ENCODE measurements around the gene UNC13B. TPM values are rescaled to one million over a fixed set of nuclear protein-coding genes. Genes with fewer than 3 reads are reported as not detected.

Gene UNC13B
- total RNA-seq, 4 donors from 2014 or later: 19.1 to 46.9 (median 35.1) TPM

DNA sequence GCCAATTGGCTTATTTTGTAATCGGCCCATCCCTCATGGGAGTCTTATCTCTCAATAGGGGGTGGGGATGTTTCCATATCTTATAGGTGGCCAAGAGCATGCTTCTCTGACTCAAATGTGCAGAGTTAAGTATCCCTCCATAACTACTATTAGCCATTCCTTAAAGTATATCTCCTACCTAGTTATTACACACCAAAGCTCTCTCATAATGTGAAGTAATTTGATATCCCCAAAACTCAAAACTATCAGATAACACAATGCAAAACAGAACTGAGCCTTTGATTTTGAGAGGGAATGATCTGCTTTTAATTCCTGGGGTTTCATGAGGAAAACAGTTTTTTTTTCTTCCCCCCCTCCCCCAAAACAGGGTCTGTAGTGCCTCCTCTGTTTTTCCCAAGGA is 28.4 kb downstream of the UNC13B start:
- no peak overlapping the region for H3K27ac ChIP-seq
- intact Hi-C loops (cut with DNase I): no loop called here
- no peaks in the 10 kb centered on the region for H3K36me3 ChIP-seq
- WGBS, 2 donors: 79 to 84% methylated on average over 1 of the region's 1 CpG
- no peak overlapping the region for H3K4me3 ChIP-seq (replicated peaks in 1 of 3)
- H3K4me1 ChIP-seq: no peaks in the 10 kb centered on the region
- no peaks in the 10 kb centered on the region for H3K9me3 ChIP-seq
- DNase-seq: no peak
- TF ChIP-seq POLR2A (IDR thresholded peaks at IDR 0.05) (no peak), CTCF (IDR thresholded peaks at IDR 0.05) (no peak)
- H3K27me3 ChIP-seq: no peaks in the 10 kb centered on the region

- TF ChIP-seq POLR2A (IDR thresholded peaks at IDR 0.05) (no peak), CTCF (IDR thresholded peaks at IDR 0.05) (no peak)
- Histone ChIP-seq H3K4me3 (replicated peaks in 1 of 3) (no peak overlapping the region), H3K36me3 (no peaks in the 10 kb centered on the region), H3K4me1 (no peaks in the 10 kb centered on the region), H3K27me3 (no peaks in the 10 kb centered on the region), H3K9me3 (no peaks in the 10 kb centered on the region), H3K27ac (no peak overlapping the region)
- intact Hi-C loops (cut with DNase I): no loop called here
- 97 to 100% methylated on average over 2 of the region's 2 CpGs for WGBS, 2 donors
- no peak for DNase-seq
Observed at GRCh38 chr9:35191105-35191504, 29.3 kb downstream of the UNC13B start.

- no peaks in the 10 kb centered on the region for H3K36me3 ChIP-seq
- TF ChIP-seq CTCF (IDR thresholded peaks at IDR 0.05): no peak
- no peak for TF ChIP-seq POLR2A (IDR thresholded peaks at IDR 0.05)
- no peaks in the 10 kb centered on the region for H3K27me3 ChIP-seq
- no peak overlapping the region for H3K27ac ChIP-seq
- no peak overlapping the region for H3K4me3 ChIP-seq (replicated peaks in 1 of 3)
- intact Hi-C loops (cut with DNase I): no loop called here
- no peaks in the 10 kb centered on the region for H3K4me1 ChIP-seq
- DNase-seq: no peak
- WGBS, 2 donors: 92% methylated on average over 4 of the region's 4 CpGs
- no peaks in the 10 kb centered on the region for H3K9me3 ChIP-seq
Observed at GRCh38 chr9:35193762-35194161, 32.0 kb downstream of the UNC13B start.

GRCh38 chr9:35195683-35196082 is 33.9 kb downstream of the UNC13B start:
- no peaks in the 10 kb centered on the region for H3K9me3 ChIP-seq
- no peaks in the 10 kb centered on the region for H3K27me3 ChIP-seq
- 62 to 83% methylated on average over 1 of the region's 1 CpG for WGBS, 2 donors
- no peak for DNase-seq
- no peak for TF ChIP-seq POLR2A (IDR thresholded peaks at IDR 0.05)
- no peak for TF ChIP-seq CTCF (IDR thresholded peaks at IDR 0.05)
- no peaks in the 10 kb centered on the region for H3K36me3 ChIP-seq
- H3K4me3 ChIP-seq (replicated peaks in 1 of 3): no peak overlapping the region
- no peak overlapping the region for H3K27ac ChIP-seq
- intact Hi-C loops (cut with DNase I): no loop called here
- H3K4me1 ChIP-seq: no peaks in the 10 kb centered on the region

GRCh38 chr9:35198191-35198590 is 36.4 kb downstream of the UNC13B start:
- intact Hi-C loops (cut with DNase I): no loop called here
- no peak overlapping the region for H3K27ac ChIP-seq
- no peaks in the 10 kb centered on the region for H3K36me3 ChIP-seq
- no peaks in the 10 kb centered on the region for H3K4me1 ChIP-seq
- no peak overlapping the region for H3K4me3 ChIP-seq (replicated peaks in 1 of 3)
- H3K9me3 ChIP-seq: no peaks in the 10 kb centered on the region
- no peak for DNase-seq
- no peaks in the 10 kb centered on the region for H3K27me3 ChIP-seq
- 88 to 91% methylated on average over 4 of the region's 4 CpGs for WGBS, 2 donors
- TF ChIP-seq POLR2A (IDR thresholded peaks at IDR 0.05) (no peak), CTCF (IDR thresholded peaks at IDR 0.05) (no peak)
